ENCODE data around the gene LBX2. TPM values are rescaled to one million over a fixed set of nuclear protein-coding genes. Genes with fewer than 3 reads are reported as not detected.

LBX2 gene
- total and polyA plus RNA-seq, 4 donors, result 0.84 to 2.8 (median 2.5) TPM

DNA sequence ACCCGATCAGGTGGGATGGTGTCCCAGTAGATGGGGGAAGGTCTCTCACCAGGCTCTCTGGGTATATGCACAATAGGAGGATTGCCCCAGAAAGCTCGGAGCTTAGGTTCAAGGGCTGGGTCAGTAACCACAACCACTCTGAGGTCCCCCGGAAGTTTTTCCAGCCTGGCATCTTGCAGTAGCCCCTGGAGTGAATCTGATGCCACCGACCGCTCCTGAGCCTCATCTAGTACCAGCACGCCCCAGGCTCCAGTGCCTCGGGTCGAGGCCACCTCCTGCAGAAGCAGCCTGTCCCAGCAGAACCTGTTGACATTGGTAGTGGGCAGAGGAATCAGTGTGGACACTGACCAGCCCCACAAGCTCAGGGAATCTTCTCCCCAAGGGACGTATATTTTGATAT lies 24.6 kb upstream of the LBX2 start:
- TF ChIP-seq NR2F2 (IDR thresholded peaks at IDR 0.05) (no peak), EGR1 (IDR thresholded peaks at IDR 0.05; ENCODE audit: low read depth in 2 of 2) (no peak), YY1 (IDR thresholded peaks at IDR 0.05) (no peak), TAF1 (conservative IDR thresholded peaks at IDR 0.05) (no peak), SP1 (IDR thresholded peaks at IDR 0.05) (no peak), HNF4G (IDR thresholded peaks at IDR 0.05) (no peak), GABPA (IDR thresholded peaks at IDR 0.05 in 1 of 2, conservative IDR thresholded peaks at IDR 0.05 in 1 of 2) (no peak), RAD21 (IDR thresholded peaks at IDR 0.05) (no peak), HNF4A (conservative IDR thresholded peaks at IDR 0.05) (no peak), FOXA2 (IDR thresholded peaks at IDR 0.05) (no peak), FOXA1 (IDR thresholded peaks at IDR 0.05) (no peak), RXRA (IDR thresholded peaks at IDR 0.05) (no peak)
- TF ChIP-seq, protein P1, sequence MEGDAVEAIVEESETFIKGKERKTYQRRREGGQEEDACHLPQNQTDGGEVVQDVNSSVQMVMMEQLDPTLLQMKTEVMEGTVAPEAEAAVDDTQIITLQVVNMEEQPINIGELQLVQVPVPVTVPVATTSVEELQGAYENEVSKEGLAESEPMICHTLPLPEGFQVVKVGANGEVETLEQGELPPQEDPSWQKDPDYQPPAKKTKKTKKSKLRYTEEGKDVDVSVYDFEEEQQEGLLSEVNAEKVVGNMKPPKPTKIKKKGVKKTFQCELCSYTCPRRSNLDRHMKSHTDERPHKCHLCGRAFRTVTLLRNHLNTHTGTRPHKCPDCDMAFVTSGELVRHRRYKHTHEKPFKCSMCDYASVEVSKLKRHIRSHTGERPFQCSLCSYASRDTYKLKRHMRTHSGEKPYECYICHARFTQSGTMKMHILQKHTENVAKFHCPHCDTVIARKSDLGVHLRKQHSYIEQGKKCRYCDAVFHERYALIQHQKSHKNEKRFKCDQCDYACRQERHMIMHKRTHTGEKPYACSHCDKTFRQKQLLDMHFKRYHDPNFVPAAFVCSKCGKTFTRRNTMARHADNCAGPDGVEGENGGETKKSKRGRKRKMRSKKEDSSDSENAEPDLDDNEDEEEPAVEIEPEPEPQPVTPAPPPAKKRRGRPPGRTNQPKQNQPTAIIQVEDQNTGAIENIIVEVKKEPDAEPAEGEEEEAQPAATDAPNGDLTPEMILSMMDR (IDR thresholded peaks at IDR 0.05; ENCODE audit: low read depth, low read length, missing input control), result no peak
- TF ChIP-seq, protein P2, sequence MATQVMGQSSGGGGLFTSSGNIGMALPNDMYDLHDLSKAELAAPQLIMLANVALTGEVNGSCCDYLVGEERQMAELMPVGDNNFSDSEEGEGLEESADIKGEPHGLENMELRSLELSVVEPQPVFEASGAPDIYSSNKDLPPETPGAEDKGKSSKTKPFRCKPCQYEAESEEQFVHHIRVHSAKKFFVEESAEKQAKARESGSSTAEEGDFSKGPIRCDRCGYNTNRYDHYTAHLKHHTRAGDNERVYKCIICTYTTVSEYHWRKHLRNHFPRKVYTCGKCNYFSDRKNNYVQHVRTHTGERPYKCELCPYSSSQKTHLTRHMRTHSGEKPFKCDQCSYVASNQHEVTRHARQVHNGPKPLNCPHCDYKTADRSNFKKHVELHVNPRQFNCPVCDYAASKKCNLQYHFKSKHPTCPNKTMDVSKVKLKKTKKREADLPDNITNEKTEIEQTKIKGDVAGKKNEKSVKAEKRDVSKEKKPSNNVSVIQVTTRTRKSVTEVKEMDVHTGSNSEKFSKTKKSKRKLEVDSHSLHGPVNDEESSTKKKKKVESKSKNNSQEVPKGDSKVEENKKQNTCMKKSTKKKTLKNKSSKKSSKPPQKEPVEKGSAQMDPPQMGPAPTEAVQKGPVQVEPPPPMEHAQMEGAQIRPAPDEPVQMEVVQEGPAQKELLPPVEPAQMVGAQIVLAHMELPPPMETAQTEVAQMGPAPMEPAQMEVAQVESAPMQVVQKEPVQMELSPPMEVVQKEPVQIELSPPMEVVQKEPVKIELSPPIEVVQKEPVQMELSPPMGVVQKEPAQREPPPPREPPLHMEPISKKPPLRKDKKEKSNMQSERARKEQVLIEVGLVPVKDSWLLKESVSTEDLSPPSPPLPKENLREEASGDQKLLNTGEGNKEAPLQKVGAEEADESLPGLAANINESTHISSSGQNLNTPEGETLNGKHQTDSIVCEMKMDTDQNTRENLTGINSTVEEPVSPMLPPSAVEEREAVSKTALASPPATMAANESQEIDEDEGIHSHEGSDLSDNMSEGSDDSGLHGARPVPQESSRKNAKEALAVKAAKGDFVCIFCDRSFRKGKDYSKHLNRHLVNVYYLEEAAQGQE (IDR thresholded peaks at IDR 0.05), result no peak
- TF ChIP-seq, protein P3, sequence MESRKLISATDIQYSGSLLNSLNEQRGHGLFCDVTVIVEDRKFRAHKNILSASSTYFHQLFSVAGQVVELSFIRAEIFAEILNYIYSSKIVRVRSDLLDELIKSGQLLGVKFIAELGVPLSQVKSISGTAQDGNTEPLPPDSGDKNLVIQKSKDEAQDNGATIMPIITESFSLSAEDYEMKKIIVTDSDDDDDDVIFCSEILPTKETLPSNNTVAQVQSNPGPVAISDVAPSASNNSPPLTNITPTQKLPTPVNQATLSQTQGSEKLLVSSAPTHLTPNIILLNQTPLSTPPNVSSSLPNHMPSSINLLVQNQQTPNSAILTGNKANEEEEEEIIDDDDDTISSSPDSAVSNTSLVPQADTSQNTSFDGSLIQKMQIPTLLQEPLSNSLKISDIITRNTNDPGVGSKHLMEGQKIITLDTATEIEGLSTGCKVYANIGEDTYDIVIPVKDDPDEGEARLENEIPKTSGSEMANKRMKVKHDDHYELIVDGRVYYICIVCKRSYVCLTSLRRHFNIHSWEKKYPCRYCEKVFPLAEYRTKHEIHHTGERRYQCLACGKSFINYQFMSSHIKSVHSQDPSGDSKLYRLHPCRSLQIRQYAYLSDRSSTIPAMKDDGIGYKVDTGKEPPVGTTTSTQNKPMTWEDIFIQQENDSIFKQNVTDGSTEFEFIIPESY (IDR thresholded peaks at IDR 0.05), result no peak
- TF ChIP-seq, protein P4, sequence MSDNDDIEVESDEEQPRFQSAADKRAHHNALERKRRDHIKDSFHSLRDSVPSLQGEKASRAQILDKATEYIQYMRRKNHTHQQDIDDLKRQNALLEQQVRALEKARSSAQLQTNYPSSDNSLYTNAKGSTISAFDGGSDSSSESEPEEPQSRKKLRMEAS (IDR thresholded peaks at IDR 0.05), result no peak
- TF ChIP-seq, protein P5, sequence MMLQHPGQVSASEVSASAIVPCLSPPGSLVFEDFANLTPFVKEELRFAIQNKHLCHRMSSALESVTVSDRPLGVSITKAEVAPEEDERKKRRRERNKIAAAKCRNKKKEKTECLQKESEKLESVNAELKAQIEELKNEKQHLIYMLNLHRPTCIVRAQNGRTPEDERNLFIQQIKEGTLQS (IDR thresholded peaks at IDR 0.05), result no peak
- Histone ChIP-seq H3K9me3 (ENCODE audit: control insufficient read depth in 4 of 4, low read length in 3 of 4) (no peaks in the 10 kb centered on the region), H3K9ac (ENCODE audit: low read depth in 1 of 2, low read length in 2 of 2) (no peak overlapping the region), H3K4me3 (ENCODE audit: low read depth in 1 of 3, low read length in 3 of 3) (no peak overlapping the region), H3K27me3 (ENCODE audit: control insufficient read depth in 4 of 4, insufficient read depth in 4 of 4, low read length in 3 of 4) (peaks cover 0 to 3% (median 0%) of the 10 kb centered on the region in 4 donors), H3K36me3 (ENCODE audit: control insufficient read depth in 4 of 4, insufficient read depth in 3 of 4, low read depth in 1 of 4, low read length in 3 of 4) (peaks cover 9 to 20% (median 17%) of the 10 kb centered on the region in 4 donors), H3K4me1 (ENCODE audit: control insufficient read depth in 4 of 4, insufficient read depth in 4 of 4, low read length in 3 of 4) (peaks cover 6 to 14% (median 11%) of the 10 kb centered on the region in 4 donors), H3K27ac (ENCODE audit: low read depth in 1 of 2, low read length in 2 of 2) (no peak overlapping the region)
- no peak for DNase-seq (ENCODE audit: low spot score)
- 89% methylated on average over 9 of the region's 9 CpGs for WGBS
